ENCODE data around the gene MLF2. TPM values are rescaled to one million over a fixed set of nuclear protein-coding genes. Genes with fewer than 3 reads are reported as not detected.
"Not testable (repeated sequence)": the region's sequence is repeated elsewhere in the genome, so short reads cannot be mapped to it uniquely, and the experiment has no call there.

The MLF2 gene
- total and polyA plus RNA-seq, 5 donors = 123 to 146 (median 132) TPM

DNA sequence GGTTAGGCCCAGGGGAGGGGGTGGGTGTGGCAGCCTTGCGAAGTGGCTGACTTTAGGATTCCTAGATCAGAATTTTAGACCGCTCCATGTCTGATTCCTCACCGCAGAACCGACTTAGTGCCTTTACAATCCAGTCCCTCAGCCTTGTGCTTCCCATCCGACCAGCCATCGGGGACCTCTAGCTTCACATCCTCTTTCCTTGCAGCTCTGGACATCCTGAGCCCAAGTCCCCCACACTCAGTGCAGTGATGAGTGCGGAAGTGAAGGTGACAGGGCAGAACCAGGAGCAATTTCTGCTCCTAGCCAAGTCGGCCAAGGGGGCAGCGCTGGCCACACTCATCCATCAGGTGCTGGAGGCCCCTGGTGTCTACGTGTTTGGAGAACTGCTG is 28.5 kb downstream of the MLF2 start:
- Histone ChIP-seq H3K27me3 (ENCODE audit: control insufficient read depth, insufficient read depth) (no peaks in the 10 kb centered on the region), H3K4me3 (ENCODE audit: low read length) (peak overlapping the region; percentile 48), H3K4me1 (ENCODE audit: control insufficient read depth, insufficient read depth, low read length) (peaks cover 4% of the 10 kb centered on the region), H3K27ac (ENCODE audit: low read length) (peak overlapping the region; percentile 62), H3K9me3 (ENCODE audit: control insufficient read depth, low read length) (no peaks in the 10 kb centered on the region)
- intact Hi-C loops (cut with DNase I) = no loop called here
- peak; percentile 2 to 24 for ATAC-seq
- 18% methylated on average over 10 of the region's 10 CpGs for WGBS
- DNase-seq = no peak

DNA sequence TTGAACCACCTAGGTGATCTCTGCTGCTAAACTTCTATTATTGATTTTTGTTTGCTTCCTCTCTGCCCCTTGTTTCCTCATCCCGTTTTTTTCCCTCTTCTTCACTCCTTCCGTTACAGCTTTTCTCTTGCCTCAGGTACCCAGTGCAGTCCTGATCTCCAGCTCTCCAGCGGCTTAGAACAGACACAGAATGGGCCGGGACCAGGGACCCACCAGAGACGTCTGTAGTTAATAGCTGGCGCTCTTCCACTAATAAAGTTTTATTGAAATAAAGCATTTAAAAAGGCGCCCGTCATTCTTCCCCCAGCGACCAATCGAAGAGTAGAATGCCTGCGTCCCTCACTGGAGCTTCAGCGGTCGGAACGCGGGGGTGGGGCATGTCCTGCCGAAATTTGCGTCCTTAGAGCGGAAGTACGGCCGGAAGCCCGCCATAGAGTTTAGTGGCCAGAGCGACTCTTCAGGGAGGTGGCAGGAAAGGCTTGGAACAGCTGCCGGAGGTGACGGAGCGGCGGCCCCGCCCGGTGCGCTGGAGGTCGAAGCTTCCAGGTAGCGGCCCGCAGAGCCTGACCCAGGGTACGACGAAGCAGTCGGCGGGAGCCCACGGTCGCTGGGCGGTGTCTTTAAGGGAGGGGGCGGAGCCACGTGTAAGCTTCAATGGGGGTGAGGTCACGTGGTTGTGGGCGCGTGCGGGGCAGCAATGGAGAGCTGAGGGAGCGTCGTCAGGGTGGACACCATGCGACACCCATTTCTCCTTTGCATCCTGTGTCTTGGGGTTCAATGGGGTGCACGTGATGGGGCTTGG is 29.1 kb downstream of the MLF2 start, which contains the start of gene COPS7A:
TSS of gene COPS7A (plus strand) at position 440 of the 802 bp plus-strand sequence. CDS start 611 bp downstream, outside the sequence.
- DNase-seq (peak; percentile 99), ATAC-seq (peak; percentile 98 to 99)
- no peaks in the 10 kb centered on the region for H3K9me3 ChIP-seq (ENCODE audit: control insufficient read depth, low read length)
- no peaks in the 10 kb centered on the region for H3K27me3 ChIP-seq (ENCODE audit: control insufficient read depth, insufficient read depth)
- intact Hi-C loops (cut with DNase I) = no loop called here
- peaks cover 4% of the 10 kb centered on the region for H3K4me1 ChIP-seq (ENCODE audit: control insufficient read depth, insufficient read depth, low read length)
- H3K4me3 ChIP-seq (ENCODE audit: low read length) = peak within 1 kb of the TSS; percentile 48
- whole genome bisulfite sequencing = under 1% methylated on average over 49 of the region's 49 CpGs
- H3K27ac ChIP-seq (ENCODE audit: low read length) = peak within 1 kb of the TSS; percentile 84

DNA sequence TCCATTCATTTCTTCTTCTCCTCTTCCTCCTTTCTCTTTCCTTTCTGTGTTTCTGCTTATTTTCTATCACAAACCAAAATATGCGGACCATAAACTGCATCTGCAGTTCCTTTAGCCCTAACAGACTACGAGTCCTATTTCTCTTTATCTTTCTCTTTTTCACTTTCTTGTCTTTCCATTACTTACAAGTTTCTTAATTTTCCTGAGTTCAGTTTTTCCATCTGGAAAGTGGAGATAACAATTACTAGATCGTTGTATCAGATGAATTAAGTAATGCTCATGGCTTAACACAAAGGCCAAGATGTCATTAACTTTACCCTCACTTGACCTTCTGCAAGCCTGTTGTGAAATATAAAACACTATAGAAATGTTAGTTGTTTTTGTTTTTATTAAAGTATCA is 30.1 kb downstream of the MLF2 start:
- DNase-seq (no peak), ATAC-seq (no peak)
- intact Hi-C loops (cut with DNase I) = no loop called here
- no peak overlapping the region for H3K4me3 ChIP-seq (ENCODE audit: low read length)
- 76% methylated on average over 3 of the region's 3 CpGs for WGBS
- no peak overlapping the region for H3K27ac ChIP-seq (ENCODE audit: low read length)
- H3K9me3 ChIP-seq (ENCODE audit: control insufficient read depth, low read length) = no peaks in the 10 kb centered on the region
- no peaks in the 10 kb centered on the region for H3K27me3 ChIP-seq (ENCODE audit: control insufficient read depth, insufficient read depth)
- peaks cover 4% of the 10 kb centered on the region for H3K4me1 ChIP-seq (ENCODE audit: control insufficient read depth, insufficient read depth, low read length)

DNA sequence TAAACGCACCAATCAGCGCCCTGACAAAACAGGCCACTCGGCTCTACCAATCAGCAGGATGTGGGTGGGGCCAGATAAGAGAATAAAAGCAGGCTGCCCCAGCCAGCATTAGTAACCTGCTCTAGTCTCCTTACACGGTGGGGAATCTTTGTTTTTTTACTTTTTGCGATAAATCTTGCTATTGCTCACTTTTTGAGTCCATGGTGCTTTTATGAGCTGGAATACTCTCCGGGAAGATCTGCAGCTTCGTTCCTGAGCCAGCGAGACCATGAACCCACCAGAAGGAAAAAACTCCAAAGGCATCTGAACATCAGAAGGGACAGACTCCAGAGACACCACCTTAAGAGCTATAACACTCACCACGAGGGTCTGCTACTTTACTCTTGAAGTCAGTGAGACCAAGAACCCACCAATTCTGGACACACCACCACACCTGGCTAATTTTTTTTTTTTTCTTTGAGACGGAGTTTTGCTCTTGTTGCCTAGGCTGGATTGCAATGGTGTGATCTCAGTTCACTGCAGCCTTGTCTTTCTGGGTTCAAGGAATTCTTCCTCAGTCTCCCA is 36.0 kb downstream of the MLF2 start:
- intact Hi-C loops (cut with DNase I) = no loop called here
- H3K4me3 ChIP-seq (ENCODE audit: low read length) = no peak overlapping the region
- 63% methylated on average over 7 of the region's 10 CpGs for WGBS
- ATAC-seq (no peak), DNase-seq (no peak)
- H3K27me3 ChIP-seq (ENCODE audit: control insufficient read depth, insufficient read depth) = no peaks in the 10 kb centered on the region
- no peaks in the 10 kb centered on the region for H3K9me3 ChIP-seq (ENCODE audit: control insufficient read depth, low read length)
- no peaks in the 10 kb centered on the region for H3K4me1 ChIP-seq (ENCODE audit: control insufficient read depth, insufficient read depth, low read length)
- no peak overlapping the region for H3K27ac ChIP-seq (ENCODE audit: low read length)

DNA sequence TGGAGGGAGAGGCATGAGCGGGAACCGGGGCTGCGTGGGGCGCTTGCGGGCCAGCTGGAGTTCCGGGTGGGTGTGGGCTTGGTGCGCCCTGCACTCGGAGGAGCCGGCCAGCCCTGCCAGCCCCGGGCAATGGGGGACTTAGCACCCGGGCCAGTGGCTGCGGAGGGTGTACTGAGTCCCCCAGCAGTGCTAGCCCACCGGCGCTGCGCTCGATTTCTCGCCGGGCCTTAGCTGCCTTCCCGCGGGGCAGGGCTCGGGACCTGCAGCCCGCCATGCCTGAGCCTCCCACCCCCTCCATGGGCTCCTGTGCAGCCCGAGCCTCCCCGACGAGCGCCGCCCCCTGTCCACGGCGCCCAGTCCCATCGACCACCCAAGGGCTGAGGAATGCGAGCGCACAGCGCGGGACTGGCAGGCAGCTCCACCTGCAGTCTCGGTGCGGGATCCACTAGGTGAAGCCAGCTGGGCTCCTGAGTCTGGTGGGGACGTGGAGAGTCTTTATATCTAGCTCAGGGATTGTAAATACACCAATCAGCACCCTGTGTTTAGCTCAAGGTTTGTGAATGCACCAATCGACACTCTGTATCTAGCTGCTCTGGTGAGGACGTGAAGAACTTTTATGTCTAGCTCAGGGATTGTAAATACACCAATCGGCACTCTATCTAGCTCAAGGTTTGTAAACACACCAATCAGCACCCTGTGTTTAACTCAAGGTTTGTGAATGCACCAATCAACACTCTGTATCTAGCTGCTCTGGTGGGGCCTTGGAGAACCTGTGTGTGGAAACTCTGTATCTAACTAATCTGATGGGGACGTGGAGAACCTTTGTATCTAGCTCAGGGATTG is 36.7 kb downstream of the MLF2 start:
- not testable (repeated sequence) for H3K4me1 ChIP-seq (ENCODE audit: control insufficient read depth, insufficient read depth, low read length); DNase-seq

DNA sequence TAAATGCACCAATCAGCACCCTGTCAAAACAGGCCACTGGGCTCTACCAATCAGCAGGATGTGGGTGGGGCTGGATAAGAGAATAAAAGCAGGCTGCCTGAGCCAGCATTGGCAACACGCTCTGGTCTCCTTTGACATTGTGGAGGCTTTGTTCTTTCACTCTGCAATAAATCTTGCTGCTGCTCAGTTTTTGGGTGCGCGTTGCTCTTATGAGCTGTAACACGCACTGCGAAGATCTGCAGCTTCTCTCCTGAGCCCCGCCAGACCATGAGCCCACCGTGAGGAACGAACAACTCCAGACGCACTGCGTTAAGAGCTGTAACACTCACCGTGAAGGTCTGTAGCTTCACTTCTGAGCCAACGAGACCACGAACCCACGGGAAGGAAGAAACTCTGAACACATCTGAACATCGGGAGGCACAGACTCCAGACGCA is 44.0 kb downstream of the MLF2 start:
- intact Hi-C loops (cut with DNase I) = no loop called here
- Histone ChIP-seq H3K27ac (ENCODE audit: low read length) (no peak overlapping the region), H3K9me3 (ENCODE audit: control insufficient read depth, low read length) (no peaks in the 10 kb centered on the region), H3K4me3 (ENCODE audit: low read length) (no peak overlapping the region), H3K4me1 (ENCODE audit: control insufficient read depth, insufficient read depth, low read length) (no peaks in the 10 kb centered on the region), H3K27me3 (ENCODE audit: control insufficient read depth, insufficient read depth) (no peaks in the 10 kb centered on the region)
- ATAC-seq (no peak), DNase-seq (no peak)
- WGBS = 83% methylated on average over 16 of the region's 16 CpGs

More for the DNA sequence above, 36.7 kb downstream of the MLF2 start:
- 91% methylated on average over 33 of the region's 41 CpGs for WGBS
- intact Hi-C loops (cut with DNase I); H3K4me3 ChIP-seq (ENCODE audit: low read length); H3K9me3 ChIP-seq (ENCODE audit: control insufficient read depth, low read length); H3K27me3 ChIP-seq (ENCODE audit: control insufficient read depth, insufficient read depth); H3K27ac ChIP-seq (ENCODE audit: low read length); ATAC-seq: not testable (repeated sequence)

DNA sequence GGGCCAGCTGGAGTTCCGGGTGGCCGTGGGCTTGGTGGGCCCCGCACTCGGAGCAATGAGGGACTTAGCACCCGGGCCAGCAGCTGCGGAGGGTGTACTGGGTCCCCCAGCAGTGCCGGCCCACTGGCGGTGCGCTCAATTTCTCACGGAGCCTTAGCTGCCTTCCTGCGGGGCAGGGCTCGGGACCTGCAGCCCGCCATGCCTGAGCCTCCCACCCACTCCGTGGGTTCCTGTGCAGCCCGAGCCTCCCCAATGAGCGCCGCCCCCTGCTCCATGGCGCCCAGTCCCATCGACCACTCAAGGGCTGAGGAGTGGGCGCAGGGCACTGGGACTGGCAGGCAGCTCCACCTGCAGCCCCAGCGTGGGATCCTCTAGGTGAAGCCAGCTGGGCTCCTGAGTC is 44.6 kb downstream of the MLF2 start:
- not testable (repeated sequence) for H3K27ac ChIP-seq (ENCODE audit: low read length); DNase-seq; H3K27me3 ChIP-seq (ENCODE audit: control insufficient read depth, insufficient read depth)

DNA sequence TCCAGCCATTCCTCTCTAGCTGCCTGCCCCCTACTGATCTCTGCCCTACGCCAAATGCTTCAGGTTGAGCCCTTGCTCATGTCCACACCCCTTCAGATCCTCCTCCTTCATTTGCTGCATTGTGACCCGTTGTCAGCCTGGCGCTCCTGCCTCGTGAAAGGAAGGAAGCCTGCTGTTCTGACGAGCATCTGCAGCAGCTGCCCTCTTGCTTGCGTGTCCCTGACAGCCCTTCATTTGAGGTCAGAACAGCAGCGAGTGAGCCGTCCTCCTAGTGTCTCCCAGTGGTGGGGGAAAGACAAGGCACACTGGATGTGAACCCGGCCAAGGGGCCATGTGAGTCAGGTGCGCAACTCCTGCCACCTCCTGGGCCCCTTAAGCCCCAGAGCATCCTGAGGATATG is 49.3 kb downstream of the MLF2 start:
- Histone ChIP-seq H3K27me3 (ENCODE audit: control insufficient read depth, insufficient read depth) (no peaks in the 10 kb centered on the region), H3K9me3 (ENCODE audit: control insufficient read depth, low read length) (no peaks in the 10 kb centered on the region), H3K4me3 (ENCODE audit: low read length) (no peak overlapping the region), H3K27ac (ENCODE audit: low read length) (no peak overlapping the region), H3K4me1 (ENCODE audit: control insufficient read depth, insufficient read depth, low read length) (no peaks in the 10 kb centered on the region)
- no peak for DNase-seq
- intact Hi-C loops (cut with DNase I) = no loop called here
- no peak for ATAC-seq
- 14% methylated on average over 10 of the region's 10 CpGs for WGBS

More for the DNA sequence above, 44.6 kb downstream of the MLF2 start:
- H3K4me1 ChIP-seq (ENCODE audit: control insufficient read depth, insufficient read depth, low read length); ATAC-seq; H3K4me3 ChIP-seq (ENCODE audit: low read length); H3K9me3 ChIP-seq (ENCODE audit: control insufficient read depth, low read length); intact Hi-C loops (cut with DNase I): not testable (repeated sequence)
- 94% methylated on average over 21 of the region's 21 CpGs for WGBS

DNA sequence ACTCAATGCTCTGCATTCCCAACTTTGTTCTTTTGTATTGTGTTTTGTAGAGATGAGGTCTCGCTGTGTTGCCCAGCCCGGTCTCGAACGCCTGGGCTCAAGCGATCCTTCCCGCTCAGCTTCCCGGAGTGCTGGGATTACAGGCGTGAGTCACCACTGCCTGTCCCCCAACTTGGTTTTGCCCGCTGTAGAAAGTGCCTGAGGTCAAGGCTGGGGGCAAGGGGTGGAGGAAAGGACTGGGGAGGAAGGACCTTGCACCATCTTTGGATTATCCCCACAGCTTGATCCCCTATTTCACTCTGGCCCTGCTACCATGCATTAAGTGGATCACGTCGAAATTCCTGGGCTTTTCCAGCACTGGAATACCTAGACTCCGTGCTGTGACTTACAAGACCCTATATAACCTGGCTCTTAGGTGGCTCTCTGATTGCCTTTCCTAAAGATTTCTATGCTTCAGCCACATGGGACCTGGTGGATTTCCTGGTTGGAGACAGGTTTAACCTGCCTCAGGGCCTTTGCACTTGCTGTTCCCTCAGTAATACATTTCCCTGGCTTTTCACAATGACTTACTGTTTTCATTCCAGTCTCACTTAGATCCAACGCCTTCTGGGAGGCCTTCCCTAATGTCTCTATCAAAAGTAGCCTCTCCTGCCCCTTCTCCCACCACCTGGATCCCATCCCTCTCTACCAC is 51.7 kb downstream of the MLF2 start:
- Histone ChIP-seq H3K27ac (ENCODE audit: low read length) (no peak overlapping the region), H3K27me3 (ENCODE audit: control insufficient read depth, insufficient read depth) (no peaks in the 10 kb centered on the region)

DNA sequence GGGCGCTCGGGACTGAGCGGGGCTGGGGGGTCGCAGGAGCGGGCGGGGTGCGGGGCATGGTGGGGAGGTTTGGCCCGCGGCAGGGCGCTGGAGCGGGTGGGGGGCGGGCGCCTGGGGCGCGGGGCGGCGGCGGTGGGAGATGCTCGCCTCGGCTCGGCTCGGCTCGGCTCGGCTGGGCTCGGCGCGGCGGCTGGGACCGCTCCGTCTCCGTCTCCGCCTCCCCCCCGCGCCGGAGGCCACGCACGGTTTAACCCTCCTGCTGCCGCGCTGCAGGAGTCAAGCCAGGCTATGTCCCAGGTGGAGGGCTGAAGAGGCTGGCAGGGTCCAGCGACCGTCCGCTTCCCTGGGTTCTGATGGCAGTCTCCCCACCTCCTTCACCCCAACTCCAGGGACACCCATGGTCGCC is 52.3 kb downstream of the MLF2 start, which contains the start of gene PIANP:
TSS of gene PIANP (minus strand) at position 170 of the 406 bp plus-strand sequence. CDS start 2,754 bp downstream, outside the sequence.
- H3K27ac ChIP-seq (ENCODE audit: low read length) = no peak within 1 kb of the TSS
- ATAC-seq (peak; percentile 55 to 65), DNase-seq (peak in 2 of 3 donors; percentile 73 to 77)
- no peaks in the 10 kb centered on the region for H3K9me3 ChIP-seq (ENCODE audit: control insufficient read depth, low read length)
- WGBS = under 1% methylated on average over 36 of the region's 43 CpGs
- intact Hi-C loops (cut with DNase I) = no loop called here
- no peaks in the 10 kb centered on the region for H3K4me1 ChIP-seq (ENCODE audit: control insufficient read depth, insufficient read depth, low read length)
- H3K4me3 ChIP-seq (ENCODE audit: low read length) = peak within 1 kb of the TSS; percentile 59
- no peaks in the 10 kb centered on the region for H3K27me3 ChIP-seq (ENCODE audit: control insufficient read depth, insufficient read depth)

More for the DNA sequence above, 51.7 kb downstream of the MLF2 start:
- intact Hi-C loops (cut with DNase I) = no loop called here
- no peaks in the 10 kb centered on the region for H3K9me3 ChIP-seq (ENCODE audit: control insufficient read depth, low read length)
- 28% methylated on average over 13 of the region's 13 CpGs for WGBS
- ATAC-seq = no peak
- no peak overlapping the region for H3K4me3 ChIP-seq (ENCODE audit: low read length)
- H3K4me1 ChIP-seq (ENCODE audit: control insufficient read depth, insufficient read depth, low read length) = no peaks in the 10 kb centered on the region
- DNase-seq = no peak
